Fibroblast of skin of back (primary cell): ENCODE results near the gene ADCY2.

ENCODE experiments used
- DNase-seq: peaks from one replicate; pipeline ENCODE4 v3.0.0-alpha.2; 2013

The ADCY2 gene

DNA sequence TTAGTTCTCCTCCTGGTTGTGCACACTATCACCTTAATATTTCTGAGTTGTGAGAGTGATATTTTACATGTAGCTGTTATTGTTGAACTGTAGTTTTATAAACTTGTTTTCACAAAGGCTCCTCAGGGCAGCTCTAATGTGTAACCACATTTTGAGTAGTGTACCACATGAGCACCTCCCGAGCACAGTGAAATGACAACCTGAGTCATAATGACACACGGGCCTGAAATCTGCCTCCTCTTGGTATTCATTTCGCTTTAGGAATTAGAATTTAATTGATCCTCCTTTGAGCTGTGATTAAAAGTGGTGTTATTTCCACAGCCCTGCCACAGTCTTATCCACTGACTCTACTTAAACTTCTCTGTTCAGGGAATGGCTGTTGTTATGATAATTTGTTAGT, 480.9 kb downstream of the ADCY2 start:
- DNase-seq, result peak; percentile 65

- DNase-seq, result no peak
Measured at GRCh38 chr5:7877851-7878250, 481.9 kb downstream of the ADCY2 start.

DNA sequence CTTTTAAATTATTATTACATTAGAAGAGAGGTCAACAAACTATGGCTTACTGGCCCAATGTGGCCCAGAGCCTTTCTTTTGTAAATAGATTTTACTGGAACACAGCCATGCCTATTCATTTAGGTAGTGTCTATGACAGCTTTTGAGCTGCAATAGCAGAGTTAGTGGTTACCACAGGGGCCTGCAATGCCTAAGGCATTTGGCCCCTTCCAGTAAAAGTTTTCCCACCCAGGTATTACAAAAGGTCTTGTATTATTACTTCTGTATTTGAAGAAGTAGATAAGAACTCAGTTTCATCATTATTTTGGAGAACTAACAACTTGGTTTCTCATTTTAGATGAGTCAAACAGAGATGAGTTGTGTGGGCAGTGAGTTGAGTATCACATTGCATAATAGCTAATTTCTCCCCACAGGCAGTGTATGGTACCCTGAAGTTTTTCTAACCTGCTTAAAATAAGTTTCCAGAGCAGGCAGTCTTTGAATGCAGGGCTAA, 482.5 kb downstream of the ADCY2 start:
- no peak for DNase-seq
